GM12864 (cell line): Measurements from ENCODE around the gene RENBP.

Experiments
- DNase-seq: peaks from one replicate; pipeline ENCODE4 v3.0.0-alpha.2; 2011; ENCODE audit warnings: low read depth
- H3K4me3 ChIP-seq: 2 replicates; pipeline ENCODE4 v1.5.1; 2011; ENCODE audit warnings: mild to moderate bottlenecking, low read depth, low read length, control low read depth
- TF ChIP-seq, protein P1 (sequence below): IDR thresholded peaks from 2 replicates; pipeline ENCODE4 v1.5.1; 2011; ENCODE audit warnings: low read depth, mild to moderate bottlenecking, moderate library complexity, low read length, control low read depth, inconsistent platforms; ENCODE audit errors: missing control alignments

RENBP gene

DNA sequence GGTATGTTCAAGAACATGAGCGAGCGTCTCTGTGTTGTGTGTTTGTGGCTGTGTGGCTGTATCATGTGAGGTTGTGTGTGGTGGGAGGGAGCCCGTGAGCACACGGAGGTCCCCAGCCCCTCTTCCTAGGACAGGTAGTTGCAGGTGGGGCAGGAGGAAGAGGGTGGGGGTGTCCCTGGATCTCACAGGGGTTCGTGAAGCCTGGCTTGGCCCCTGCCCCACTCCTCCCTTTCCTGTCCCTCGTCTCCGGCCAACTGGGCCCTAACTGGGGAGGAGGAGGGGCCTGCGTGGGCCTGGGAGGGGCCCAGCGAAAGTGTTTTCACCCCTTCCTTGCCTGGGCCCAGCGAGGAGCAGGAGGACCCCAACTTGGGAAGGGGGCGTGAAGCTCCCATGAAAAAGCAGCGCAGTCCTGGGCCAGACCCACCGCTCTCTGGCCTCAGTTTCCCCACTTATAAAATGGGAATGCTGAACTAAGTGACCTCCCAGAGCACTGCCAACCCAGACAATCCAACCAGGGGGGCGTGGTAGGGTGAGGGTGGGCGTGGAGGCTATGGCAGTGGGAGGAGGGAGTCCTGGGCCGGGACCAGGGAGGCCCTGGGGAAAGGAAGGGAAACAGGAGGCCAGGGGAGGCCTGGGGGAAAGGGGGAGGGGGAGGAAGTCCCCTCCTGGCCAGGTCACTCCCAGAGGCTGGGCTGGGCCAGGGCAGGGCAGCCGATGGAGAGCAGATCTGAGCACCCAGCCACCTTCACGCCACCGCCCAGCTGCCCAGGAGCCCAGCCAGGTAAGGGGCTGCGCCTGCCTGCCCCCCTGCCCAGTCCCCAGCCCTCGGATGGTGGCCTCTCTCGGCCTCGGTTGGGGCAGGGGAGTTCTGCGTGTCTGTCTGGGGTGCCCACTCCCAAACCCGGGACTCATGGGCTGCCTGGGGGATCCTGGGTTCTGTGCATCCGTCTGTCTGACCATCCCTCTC lies 40.2 kb downstream of the RENBP start, which contains the start of gene AVPR2:
AVPR2 (plus strand) TSS at position 683 of the 967 bp plus-strand sequence. CDS start 473 bp downstream, outside the sequence.
- H3K4me3 ChIP-seq, result no peak within 1 kb of the TSS
- no peak for DNase-seq
- TF ChIP-seq, protein P1, sequence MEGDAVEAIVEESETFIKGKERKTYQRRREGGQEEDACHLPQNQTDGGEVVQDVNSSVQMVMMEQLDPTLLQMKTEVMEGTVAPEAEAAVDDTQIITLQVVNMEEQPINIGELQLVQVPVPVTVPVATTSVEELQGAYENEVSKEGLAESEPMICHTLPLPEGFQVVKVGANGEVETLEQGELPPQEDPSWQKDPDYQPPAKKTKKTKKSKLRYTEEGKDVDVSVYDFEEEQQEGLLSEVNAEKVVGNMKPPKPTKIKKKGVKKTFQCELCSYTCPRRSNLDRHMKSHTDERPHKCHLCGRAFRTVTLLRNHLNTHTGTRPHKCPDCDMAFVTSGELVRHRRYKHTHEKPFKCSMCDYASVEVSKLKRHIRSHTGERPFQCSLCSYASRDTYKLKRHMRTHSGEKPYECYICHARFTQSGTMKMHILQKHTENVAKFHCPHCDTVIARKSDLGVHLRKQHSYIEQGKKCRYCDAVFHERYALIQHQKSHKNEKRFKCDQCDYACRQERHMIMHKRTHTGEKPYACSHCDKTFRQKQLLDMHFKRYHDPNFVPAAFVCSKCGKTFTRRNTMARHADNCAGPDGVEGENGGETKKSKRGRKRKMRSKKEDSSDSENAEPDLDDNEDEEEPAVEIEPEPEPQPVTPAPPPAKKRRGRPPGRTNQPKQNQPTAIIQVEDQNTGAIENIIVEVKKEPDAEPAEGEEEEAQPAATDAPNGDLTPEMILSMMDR, result no peak

DNA sequence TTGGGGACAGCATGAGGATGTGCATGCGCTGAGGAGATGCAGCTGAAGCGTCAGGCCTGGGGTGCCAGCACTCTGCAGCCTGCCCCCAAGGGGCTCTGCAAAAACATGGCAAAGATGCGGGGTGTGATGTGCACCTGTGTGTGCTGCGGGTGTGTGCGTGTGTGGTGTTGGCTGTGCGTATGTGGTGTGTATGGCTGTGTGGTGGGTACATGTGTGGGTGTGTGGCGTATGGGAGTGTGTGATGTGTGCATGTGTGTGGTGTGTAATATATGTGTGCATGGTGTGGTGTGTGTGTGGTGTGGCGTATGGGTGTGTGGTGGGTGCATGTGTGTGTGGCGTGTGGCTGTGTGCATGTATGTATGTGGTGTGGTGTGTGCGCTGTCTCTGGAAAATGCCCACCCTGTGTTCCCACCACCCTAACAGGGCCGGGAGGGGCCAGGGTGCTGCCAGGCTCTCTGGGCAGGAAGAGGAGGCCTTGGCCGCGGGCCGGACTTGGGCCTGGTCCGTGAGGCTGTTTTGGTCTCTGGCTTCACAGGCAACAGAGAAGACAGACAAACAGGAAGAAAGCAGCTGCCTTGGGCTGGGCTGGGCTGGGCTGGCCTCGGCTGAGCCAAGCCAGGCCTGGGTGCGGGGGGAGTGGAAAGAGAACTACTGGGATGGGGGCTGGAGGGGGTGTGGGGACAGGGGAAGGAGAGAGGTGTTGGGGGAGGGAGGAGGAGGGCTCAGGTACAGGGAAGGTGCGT lies 41.0 kb downstream of the RENBP start:
- no peak for DNase-seq
- TF ChIP-seq, protein P1, result no peak
- no peak overlapping the region for H3K4me3 ChIP-seq

DNA sequence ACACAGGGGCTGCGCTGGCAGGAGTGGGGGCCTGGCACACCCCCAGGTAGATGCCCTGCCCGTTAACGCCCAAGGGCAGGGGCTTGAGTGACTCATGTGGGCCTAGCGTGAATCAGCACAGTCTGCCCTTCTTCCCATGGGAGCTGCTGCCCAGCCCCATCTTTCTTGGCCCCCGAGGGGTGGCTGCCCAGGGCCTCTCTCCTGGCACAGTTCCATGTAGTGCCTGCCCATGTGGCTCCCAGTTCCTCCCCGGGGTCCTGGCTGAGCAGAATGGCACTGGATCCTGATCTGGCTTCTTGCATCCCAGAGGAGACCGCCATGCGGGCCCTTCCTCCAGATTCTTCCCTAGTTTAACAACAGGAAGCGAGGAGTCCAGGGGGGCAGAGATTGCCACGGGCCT lies 42.1 kb downstream of the RENBP start:
- TF ChIP-seq, protein P1, result no peak
- H3K4me3 ChIP-seq, result no peak overlapping the region
- no peak for DNase-seq

DNA sequence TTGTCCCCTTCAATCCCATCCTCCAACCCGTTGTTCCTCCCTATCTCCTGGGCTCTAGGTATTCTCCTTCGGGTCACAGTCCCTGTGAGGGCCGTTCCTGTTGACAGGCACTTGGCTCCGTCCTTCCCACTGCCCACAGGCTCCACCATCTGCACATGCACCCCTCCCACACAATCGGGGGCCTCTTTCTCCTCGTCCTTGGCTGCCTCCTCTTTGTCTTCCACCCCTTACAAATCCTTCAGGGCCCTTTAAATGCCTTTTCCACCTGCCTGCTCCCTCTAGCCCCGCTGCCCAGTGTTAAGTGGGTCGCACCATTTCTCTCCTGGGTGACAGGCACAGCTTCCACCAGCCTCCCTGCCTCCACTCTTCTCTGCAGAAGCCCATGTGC lies 42.7 kb downstream of the RENBP start:
- TF ChIP-seq, protein P1, result no peak
- no peak overlapping the region for H3K4me3 ChIP-seq
- DNase-seq, result no peak

DNA sequence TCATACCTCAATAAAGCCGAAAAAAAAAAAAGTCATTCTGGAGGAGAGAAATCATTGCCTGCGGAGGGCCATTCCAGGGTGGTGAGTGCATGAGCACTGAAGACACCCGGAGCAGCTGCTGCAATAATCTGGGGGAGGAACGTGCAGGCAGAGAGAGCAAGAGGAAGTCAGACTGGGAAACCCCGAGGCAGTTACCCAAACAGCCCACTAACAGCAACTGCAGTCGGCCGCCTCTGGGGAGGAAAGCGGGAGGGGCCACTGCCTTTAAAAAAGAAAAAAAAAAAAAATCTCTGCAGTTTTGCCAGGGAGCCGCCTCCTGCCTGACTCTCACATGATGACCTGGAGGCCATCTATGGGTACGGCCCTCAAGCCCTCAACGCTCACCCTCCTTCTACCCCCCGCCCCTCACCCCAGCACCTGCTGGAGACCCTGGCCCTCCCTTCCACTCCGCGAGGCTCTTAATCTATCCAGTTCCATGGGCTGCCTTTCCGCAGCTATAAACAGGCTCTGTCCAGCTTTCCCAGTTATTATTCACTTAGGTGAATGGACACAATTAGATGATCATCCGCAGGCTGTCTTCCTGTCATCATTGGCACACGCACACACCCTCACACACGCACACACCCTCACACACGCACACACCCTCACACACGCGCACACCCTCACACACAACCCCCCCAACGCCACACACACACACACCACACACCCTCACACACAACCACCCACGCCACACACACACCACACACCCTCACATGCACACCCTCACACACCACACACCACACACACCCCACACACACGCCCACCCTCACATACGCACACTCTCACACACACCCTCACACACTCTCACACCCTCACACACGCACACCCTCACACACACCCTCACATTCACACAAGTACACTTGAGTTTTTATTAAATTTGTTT lies 43.4 kb downstream of the RENBP start:
- TF ChIP-seq, protein P1, result no peak
- peak; percentile 44 for DNase-seq

DNA sequence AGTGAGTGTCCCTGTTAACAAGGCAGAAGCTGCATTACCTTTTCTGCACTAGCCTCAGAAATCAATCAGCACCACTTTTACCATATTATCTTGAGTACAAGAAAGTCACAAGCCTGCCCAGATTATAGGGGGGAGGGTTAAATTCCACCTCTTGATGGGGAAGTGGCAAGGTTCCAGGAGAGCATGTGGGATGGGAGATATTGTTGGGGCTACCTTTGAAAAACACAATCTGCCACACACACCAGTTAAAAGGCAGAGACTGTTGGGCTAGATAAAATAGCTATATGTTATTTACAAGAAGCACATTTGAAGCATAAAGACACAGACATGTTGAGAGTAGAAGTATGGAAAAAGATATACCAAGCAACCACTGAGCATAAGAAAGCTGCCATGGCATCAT lies 46.5 kb downstream of the RENBP start:
- H3K4me3 ChIP-seq, result no peak overlapping the region
- TF ChIP-seq, protein P1, result no peak
- no peak for DNase-seq

More for the DNA sequence above, 43.4 kb downstream of the RENBP start:
- no peak overlapping the region for H3K4me3 ChIP-seq
